Mesothelial cell of epicardium (in vitro differentiated cells): ENCODE data around the gene SIK2. TPM values are rescaled to one million over a fixed set of nuclear protein-coding genes. Genes with fewer than 3 reads are reported as not detected.
"Not testable (repeated sequence)": the region's sequence is repeated elsewhere in the genome, so short reads cannot be mapped to it uniquely, and the experiment has no call there.

Experiments
- DNase-seq, 2 experiments: peaks; one replicate each; pipeline ENCODE4 v3.0.0; 2021; ENCODE audit warnings: low spot score in 2 of 2; ENCODE audit not compliant: unreplicated experiment in 2 of 2
- H3K27ac Mint-ChIP-seq: 2 replicates; pipeline ENCODE4 v1.8.0; 2021; ENCODE audit warnings: mixed read lengths
- H3K27me3 Mint-ChIP-seq: 2 replicates; pipeline ENCODE4 v1.8.0; 2021; ENCODE audit warnings: low read depth, mixed read lengths
- H3K36me3 Mint-ChIP-seq: 2 replicates; pipeline ENCODE4 v1.8.0; 2021; ENCODE audit warnings: mixed read lengths
- H3K4me1 Mint-ChIP-seq: 2 replicates; pipeline ENCODE4 v1.8.0; 2021; ENCODE audit warnings: mixed read lengths
- H3K4me3 Mint-ChIP-seq: 2 replicates; pipeline ENCODE4 v1.8.0; 2021; ENCODE audit warnings: mild to moderate bottlenecking, moderate library complexity, mixed read lengths
- H3K9me3 Mint-ChIP-seq: 2 replicates; pipeline ENCODE4 v1.8.0; 2021; ENCODE audit warnings: mixed read lengths
- total RNA-seq: library from RNA; stranded (reverse); gene quantifications from 3 replicates; pipeline ENCODE4 v1.2.1, GENCODE V29; 2021
- TF ChIP-seq, protein P1 (sequence below): fragments of 200-600 bp; sonication (generic); IDR thresholded peaks from one replicate; pipeline ENCODE4 v1.5.0; 2021; ENCODE audit warnings: antibody characterized with exemption; ENCODE audit not compliant: unreplicated experiment

The SIK2 gene
- total RNA-seq, 1 donor from 2014 or later: 17.1 TPM

- H3K4me3 Mint-ChIP-seq: no peak overlapping the region
- no peak overlapping the region for H3K27ac Mint-ChIP-seq
- TF ChIP-seq, protein P1, sequence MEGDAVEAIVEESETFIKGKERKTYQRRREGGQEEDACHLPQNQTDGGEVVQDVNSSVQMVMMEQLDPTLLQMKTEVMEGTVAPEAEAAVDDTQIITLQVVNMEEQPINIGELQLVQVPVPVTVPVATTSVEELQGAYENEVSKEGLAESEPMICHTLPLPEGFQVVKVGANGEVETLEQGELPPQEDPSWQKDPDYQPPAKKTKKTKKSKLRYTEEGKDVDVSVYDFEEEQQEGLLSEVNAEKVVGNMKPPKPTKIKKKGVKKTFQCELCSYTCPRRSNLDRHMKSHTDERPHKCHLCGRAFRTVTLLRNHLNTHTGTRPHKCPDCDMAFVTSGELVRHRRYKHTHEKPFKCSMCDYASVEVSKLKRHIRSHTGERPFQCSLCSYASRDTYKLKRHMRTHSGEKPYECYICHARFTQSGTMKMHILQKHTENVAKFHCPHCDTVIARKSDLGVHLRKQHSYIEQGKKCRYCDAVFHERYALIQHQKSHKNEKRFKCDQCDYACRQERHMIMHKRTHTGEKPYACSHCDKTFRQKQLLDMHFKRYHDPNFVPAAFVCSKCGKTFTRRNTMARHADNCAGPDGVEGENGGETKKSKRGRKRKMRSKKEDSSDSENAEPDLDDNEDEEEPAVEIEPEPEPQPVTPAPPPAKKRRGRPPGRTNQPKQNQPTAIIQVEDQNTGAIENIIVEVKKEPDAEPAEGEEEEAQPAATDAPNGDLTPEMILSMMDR: no peak
- peaks cover 5% of the 10 kb centered on the region for H3K4me1 Mint-ChIP-seq
- no peaks in the 10 kb centered on the region for H3K9me3 Mint-ChIP-seq
- DNase-seq: no peak
- H3K27me3 Mint-ChIP-seq: no peaks in the 10 kb centered on the region
- peaks cover 4% of the 10 kb centered on the region for H3K36me3 Mint-ChIP-seq
Measured at GRCh38 chr11:111652184-111652583, 49.9 kb downstream of the SIK2 start.

DNA sequence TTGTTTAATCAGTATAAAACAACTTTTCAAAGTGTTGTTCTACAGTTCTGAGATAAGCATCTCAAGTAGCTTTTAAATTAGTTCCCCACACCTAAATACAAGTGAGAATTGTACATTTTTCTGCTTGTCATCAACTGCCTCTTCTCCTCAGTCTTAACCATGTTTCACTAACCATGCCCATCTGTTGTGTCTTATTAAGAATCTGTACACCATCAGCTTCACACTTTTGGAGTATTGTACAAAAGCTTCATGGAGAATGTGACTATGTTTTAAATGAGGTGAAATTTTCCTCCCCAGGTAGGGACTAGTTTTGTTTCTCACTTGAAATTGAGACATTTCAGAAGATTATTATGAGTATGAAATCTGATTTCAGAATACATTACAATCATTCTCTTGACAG lies 52.4 kb downstream of the SIK2 start:
- H3K4me3 Mint-ChIP-seq: no peak overlapping the region
- no peak overlapping the region for H3K27ac Mint-ChIP-seq
- DNase-seq: no peak

GRCh38 chr11:111655924-111656323 lies 53.7 kb downstream of the SIK2 start:
- TF ChIP-seq, protein P1: no peak
- no peaks in the 10 kb centered on the region for H3K27me3 Mint-ChIP-seq
- no peaks in the 10 kb centered on the region for H3K9me3 Mint-ChIP-seq
- H3K36me3 Mint-ChIP-seq: peaks cover 4% of the 10 kb centered on the region
- H3K4me3 Mint-ChIP-seq: no peak overlapping the region
- H3K4me1 Mint-ChIP-seq: peaks cover 5% of the 10 kb centered on the region
- H3K27ac Mint-ChIP-seq: no peak overlapping the region
- DNase-seq: no peak

More for the DNA sequence above, 52.4 kb downstream of the SIK2 start:
- TF ChIP-seq, protein P1: no peak
- Mint-ChIP-seq H3K9me3 (no peaks in the 10 kb centered on the region), H3K36me3 (peaks cover 4% of the 10 kb centered on the region), H3K27me3 (no peaks in the 10 kb centered on the region), H3K4me1 (peaks cover 5% of the 10 kb centered on the region)

DNA sequence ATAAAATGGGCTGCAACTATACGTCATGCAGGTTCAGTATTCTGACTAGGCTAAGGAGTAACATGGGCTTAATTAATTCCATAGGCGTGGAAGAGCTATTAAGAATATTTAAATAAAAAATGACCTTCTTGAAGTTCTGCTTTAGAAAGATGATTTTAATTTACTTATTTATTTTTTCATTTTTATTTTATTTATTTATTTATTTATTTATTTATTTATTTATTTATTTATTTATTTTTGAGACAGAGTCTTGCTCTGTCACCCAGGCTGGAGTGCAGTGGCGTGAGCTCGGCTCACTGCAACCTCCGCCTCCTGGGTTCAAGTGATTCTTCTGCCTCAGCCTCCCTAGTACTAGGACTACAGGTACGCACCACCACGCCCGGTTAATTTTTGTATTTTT lies 55.7 kb downstream of the SIK2 start:
- not testable (repeated sequence) for H3K27me3 Mint-ChIP-seq, H3K27ac Mint-ChIP-seq

DNA sequence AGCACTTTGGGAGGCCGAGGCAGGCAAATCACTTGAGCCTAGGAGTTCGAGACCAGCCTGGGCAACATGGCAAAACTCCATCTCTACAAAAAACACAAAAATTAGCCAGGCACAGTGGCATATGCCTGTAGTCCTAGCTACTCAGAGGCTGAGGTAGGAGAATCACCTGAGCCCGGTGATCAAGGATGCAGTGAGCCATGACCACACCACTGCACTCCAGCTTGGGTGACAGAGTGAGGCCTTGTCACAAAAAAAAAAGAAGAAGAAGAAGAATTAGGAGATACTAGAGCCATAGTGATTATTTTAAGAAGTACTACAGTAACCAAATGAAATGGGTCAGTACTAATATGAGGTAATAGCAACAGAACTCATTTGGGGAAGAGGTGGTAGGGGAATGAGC lies 56.2 kb downstream of the SIK2 start:
- H3K9me3 Mint-ChIP-seq, H3K36me3 Mint-ChIP-seq, H3K4me1 Mint-ChIP-seq, DNase-seq, H3K27me3 Mint-ChIP-seq, H3K27ac Mint-ChIP-seq, H3K4me3 Mint-ChIP-seq: not testable (repeated sequence)

More for the DNA sequence above, 55.7 kb downstream of the SIK2 start:
- not testable (repeated sequence) for H3K9me3 Mint-ChIP-seq, H3K4me1 Mint-ChIP-seq, DNase-seq, H3K4me3 Mint-ChIP-seq
- H3K36me3 Mint-ChIP-seq: peaks cover 13% of the 10 kb centered on the region

DNA sequence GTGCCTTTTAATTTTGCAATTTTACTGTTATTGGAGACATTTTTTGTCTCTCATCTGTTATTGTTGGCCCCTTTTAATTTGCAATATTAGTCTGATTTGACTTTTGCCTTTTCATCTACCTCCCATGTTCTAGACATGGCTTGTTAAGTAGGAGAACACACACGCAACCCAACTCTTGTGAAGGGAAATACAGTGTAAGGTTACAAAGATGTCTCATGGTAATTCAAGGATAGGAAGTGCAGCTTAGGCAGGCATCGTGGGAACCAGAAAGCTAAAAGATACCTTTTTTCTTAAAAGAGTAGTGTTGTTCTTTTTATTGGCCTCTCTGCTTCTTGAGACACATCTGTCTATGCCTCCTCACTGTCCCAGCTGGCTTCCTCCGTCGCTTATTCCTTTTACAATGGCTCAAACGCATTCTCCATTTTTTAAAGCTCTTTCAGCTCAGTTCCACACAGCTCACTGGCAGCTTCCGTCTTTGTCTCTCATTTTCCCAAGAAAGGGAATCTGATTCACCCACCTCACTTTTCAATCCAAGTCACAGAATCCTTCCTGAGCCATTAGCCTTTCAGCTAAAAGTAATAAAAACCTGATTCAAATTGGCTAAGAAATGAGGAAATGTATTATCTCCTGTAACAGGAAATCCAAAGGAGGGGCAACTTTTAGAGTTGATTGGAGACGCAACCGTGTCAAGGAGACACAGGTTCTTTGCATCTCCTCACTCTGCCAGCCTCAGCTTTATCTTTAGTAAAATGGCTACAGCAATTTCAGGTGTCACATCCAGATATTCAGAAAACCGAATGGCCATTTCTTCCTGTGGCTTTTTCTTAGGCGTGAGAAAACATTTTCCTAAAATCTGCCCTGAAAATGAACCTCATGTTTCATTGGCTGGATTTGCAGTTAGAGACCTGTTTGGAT lies 57.2 kb downstream of the SIK2 start:
- Mint-ChIP-seq H3K36me3 (peaks cover 11% of the 10 kb centered on the region), H3K27me3 (no peaks in the 10 kb centered on the region), H3K9me3 (no peaks in the 10 kb centered on the region), H3K27ac (no peak overlapping the region), H3K4me3 (no peak overlapping the region), H3K4me1 (peaks cover 3% of the 10 kb centered on the region)
- TF ChIP-seq, protein P1: no peak
- no peak for DNase-seq
